ENCODE results near the gene DENND1A.

Gene DENND1A

GRCh38 chr9:123678038-123678877 lies 251.7 kb downstream of the DENND1A start:
- Histone ChIP-seq H3K9me3 (ENCODE audit: control insufficient read depth, insufficient read depth, low read length) (no peaks in the 10 kb centered on the region), H3K27ac (ENCODE audit: low read length) (no peak overlapping the region), H3K4me3 (ENCODE audit: low read length) (no peak overlapping the region), H3K4me1 (ENCODE audit: control insufficient read depth, insufficient read depth, low read length) (no peaks in the 10 kb centered on the region), H3K36me3 (ENCODE audit: control insufficient read depth, insufficient read depth, low read length) (no peaks in the 10 kb centered on the region), H3K27me3 (ENCODE audit: control insufficient read depth, insufficient read depth, low read length) (no peaks in the 10 kb centered on the region)
- WGBS (ENCODE audit: insufficient coverage, insufficient read length) = no CpG with 5 or more reads among the region's 15 CpGs
- no peak for DNase-seq (ENCODE audit: low read depth, low spot score)

GRCh38 chr9:123676869-123677268 lies 253.1 kb downstream of the DENND1A start:
- WGBS (ENCODE audit: insufficient coverage, insufficient read length) = no CpG with 5 or more reads among the region's 2 CpGs
- no peaks in the 10 kb centered on the region for H3K4me1 ChIP-seq (ENCODE audit: control insufficient read depth, insufficient read depth, low read length)
- no peaks in the 10 kb centered on the region for H3K36me3 ChIP-seq (ENCODE audit: control insufficient read depth, insufficient read depth, low read length)
- DNase-seq (ENCODE audit: low read depth, low spot score) = no peak
- H3K27ac ChIP-seq (ENCODE audit: low read length) = no peak overlapping the region
- H3K9me3 ChIP-seq (ENCODE audit: control insufficient read depth, insufficient read depth, low read length) = no peaks in the 10 kb centered on the region
- no peak overlapping the region for H3K4me3 ChIP-seq (ENCODE audit: low read length)
- H3K27me3 ChIP-seq (ENCODE audit: control insufficient read depth, insufficient read depth, low read length) = no peaks in the 10 kb centered on the region

- H3K4me3 ChIP-seq (ENCODE audit: low read length) = no peak overlapping the region
- no CpG with 5 or more reads among the region's 3 CpGs for WGBS (ENCODE audit: insufficient coverage, insufficient read length)
- H3K36me3 ChIP-seq (ENCODE audit: control insufficient read depth, insufficient read depth, low read length) = no peaks in the 10 kb centered on the region
- no peaks in the 10 kb centered on the region for H3K9me3 ChIP-seq (ENCODE audit: control insufficient read depth, insufficient read depth, low read length)
- no peak overlapping the region for H3K27ac ChIP-seq (ENCODE audit: low read length)
- H3K27me3 ChIP-seq (ENCODE audit: control insufficient read depth, insufficient read depth, low read length) = no peaks in the 10 kb centered on the region
- DNase-seq (ENCODE audit: low read depth, low spot score) = no peak
- no peaks in the 10 kb centered on the region for H3K4me1 ChIP-seq (ENCODE audit: control insufficient read depth, insufficient read depth, low read length)
Observed at GRCh38 chr9:123669346-123669745, 260.6 kb downstream of the DENND1A start.

- Histone ChIP-seq H3K36me3 (ENCODE audit: control insufficient read depth, insufficient read depth, low read length) (no peaks in the 10 kb centered on the region), H3K4me1 (ENCODE audit: control insufficient read depth, insufficient read depth, low read length) (no peaks in the 10 kb centered on the region), H3K27ac (ENCODE audit: low read length) (no peak overlapping the region), H3K9me3 (ENCODE audit: control insufficient read depth, insufficient read depth, low read length) (no peaks in the 10 kb centered on the region), H3K4me3 (ENCODE audit: low read length) (no peak overlapping the region), H3K27me3 (ENCODE audit: control insufficient read depth, insufficient read depth, low read length) (no peaks in the 10 kb centered on the region)
- no CpG with 5 or more reads among the region's 1 CpG for WGBS (ENCODE audit: insufficient coverage, insufficient read length)
- no peak for DNase-seq (ENCODE audit: low read depth, low spot score)
Observed at GRCh38 chr9:123663529-123663928, 266.4 kb downstream of the DENND1A start.

GRCh38 chr9:123662057-123662776 lies 267.7 kb downstream of the DENND1A start:
- Histone ChIP-seq H3K4me3 (ENCODE audit: low read length) (no peak overlapping the region), H3K27ac (ENCODE audit: low read length) (no peak overlapping the region)
- no CpG with 5 or more reads among the region's 8 CpGs for WGBS (ENCODE audit: insufficient coverage, insufficient read length)

GRCh38 chr9:123660691-123661466 lies 269.0 kb downstream of the DENND1A start:
- no peaks in the 10 kb centered on the region for H3K36me3 ChIP-seq (ENCODE audit: control insufficient read depth, insufficient read depth, low read length)
- H3K4me3 ChIP-seq (ENCODE audit: low read length) = no peak overlapping the region
- DNase-seq (ENCODE audit: low read depth, low spot score) = no peak
- H3K27me3 ChIP-seq (ENCODE audit: control insufficient read depth, insufficient read depth, low read length) = no peaks in the 10 kb centered on the region
- H3K4me1 ChIP-seq (ENCODE audit: control insufficient read depth, insufficient read depth, low read length) = no peaks in the 10 kb centered on the region
- no CpG with 5 or more reads among the region's 9 CpGs for WGBS (ENCODE audit: insufficient coverage, insufficient read length)
- H3K9me3 ChIP-seq (ENCODE audit: control insufficient read depth, insufficient read depth, low read length) = no peaks in the 10 kb centered on the region
- no peak overlapping the region for H3K27ac ChIP-seq (ENCODE audit: low read length)

More at GRCh38 chr9:123662057-123662776, 267.7 kb downstream of the DENND1A start:
- no peaks in the 10 kb centered on the region for H3K4me1 ChIP-seq (ENCODE audit: control insufficient read depth, insufficient read depth, low read length)
- H3K36me3 ChIP-seq (ENCODE audit: control insufficient read depth, insufficient read depth, low read length) = no peaks in the 10 kb centered on the region
- DNase-seq (ENCODE audit: low read depth, low spot score) = no peak
- H3K27me3 ChIP-seq (ENCODE audit: control insufficient read depth, insufficient read depth, low read length) = no peaks in the 10 kb centered on the region
- H3K9me3 ChIP-seq (ENCODE audit: control insufficient read depth, insufficient read depth, low read length) = no peaks in the 10 kb centered on the region

GRCh38 chr9:123659358-123659757 lies 270.6 kb downstream of the DENND1A start:
- no peak for DNase-seq (ENCODE audit: low read depth, low spot score)
- no peak overlapping the region for H3K4me3 ChIP-seq (ENCODE audit: low read length)
- no peaks in the 10 kb centered on the region for H3K9me3 ChIP-seq (ENCODE audit: control insufficient read depth, insufficient read depth, low read length)
- no peak overlapping the region for H3K27ac ChIP-seq (ENCODE audit: low read length)
- no peaks in the 10 kb centered on the region for H3K4me1 ChIP-seq (ENCODE audit: control insufficient read depth, insufficient read depth, low read length)
- WGBS (ENCODE audit: insufficient coverage, insufficient read length) = no CpG with 5 or more reads among the region's 1 CpG
- no peaks in the 10 kb centered on the region for H3K36me3 ChIP-seq (ENCODE audit: control insufficient read depth, insufficient read depth, low read length)
- H3K27me3 ChIP-seq (ENCODE audit: control insufficient read depth, insufficient read depth, low read length) = no peaks in the 10 kb centered on the region

- no peaks in the 10 kb centered on the region for H3K9me3 ChIP-seq (ENCODE audit: control insufficient read depth, insufficient read depth, low read length)
- H3K4me1 ChIP-seq (ENCODE audit: control insufficient read depth, insufficient read depth, low read length) = no peaks in the 10 kb centered on the region
- H3K27me3 ChIP-seq (ENCODE audit: control insufficient read depth, insufficient read depth, low read length) = no peaks in the 10 kb centered on the region
- DNase-seq (ENCODE audit: low read depth, low spot score) = no peak
- no peak overlapping the region for H3K4me3 ChIP-seq (ENCODE audit: low read length)
- WGBS (ENCODE audit: insufficient coverage, insufficient read length) = no CpG with 5 or more reads among the region's 3 CpGs
- H3K36me3 ChIP-seq (ENCODE audit: control insufficient read depth, insufficient read depth, low read length) = no peaks in the 10 kb centered on the region
- H3K27ac ChIP-seq (ENCODE audit: low read length) = no peak overlapping the region
Observed at GRCh38 chr9:123658792-123659191, 271.1 kb downstream of the DENND1A start.

GRCh38 chr9:123657941-123658340 lies 272.0 kb downstream of the DENND1A start:
- no peak overlapping the region for H3K4me3 ChIP-seq (ENCODE audit: low read length)
- no CpG with 5 or more reads among the region's 4 CpGs for WGBS (ENCODE audit: insufficient coverage, insufficient read length)
- H3K9me3 ChIP-seq (ENCODE audit: control insufficient read depth, insufficient read depth, low read length) = no peaks in the 10 kb centered on the region
- H3K36me3 ChIP-seq (ENCODE audit: control insufficient read depth, insufficient read depth, low read length) = no peaks in the 10 kb centered on the region
- H3K4me1 ChIP-seq (ENCODE audit: control insufficient read depth, insufficient read depth, low read length) = no peaks in the 10 kb centered on the region
- H3K27me3 ChIP-seq (ENCODE audit: control insufficient read depth, insufficient read depth, low read length) = no peaks in the 10 kb centered on the region
- no peak overlapping the region for H3K27ac ChIP-seq (ENCODE audit: low read length)
- no peak for DNase-seq (ENCODE audit: low read depth, low spot score)

GRCh38 chr9:123657099-123657498 lies 272.8 kb downstream of the DENND1A start:
- H3K9me3 ChIP-seq (ENCODE audit: control insufficient read depth, insufficient read depth, low read length) = no peaks in the 10 kb centered on the region
- no peak for DNase-seq (ENCODE audit: low read depth, low spot score)
- no peaks in the 10 kb centered on the region for H3K4me1 ChIP-seq (ENCODE audit: control insufficient read depth, insufficient read depth, low read length)
- H3K36me3 ChIP-seq (ENCODE audit: control insufficient read depth, insufficient read depth, low read length) = no peaks in the 10 kb centered on the region
- no peak overlapping the region for H3K27ac ChIP-seq (ENCODE audit: low read length)
- H3K4me3 ChIP-seq (ENCODE audit: low read length) = no peak overlapping the region
- H3K27me3 ChIP-seq (ENCODE audit: control insufficient read depth, insufficient read depth, low read length) = no peaks in the 10 kb centered on the region
- no CpG with 5 or more reads among the region's 7 CpGs for WGBS (ENCODE audit: insufficient coverage, insufficient read length)

Data from iPS DF 6.9 (cell line).